Glomerular endothelial cell (primary cell): Measurements from ENCODE around the gene C2orf49. TPM values are rescaled to one million over a fixed set of nuclear protein-coding genes. Genes with fewer than 3 reads are reported as not detected.

Experiments used
- DNase-seq: peaks from one replicate; pipeline ENCODE4 v3.0.0-alpha.2; 2011; ENCODE audit warnings: low read depth, low spot score; ENCODE audit errors: extremely low read depth
- total RNA-seq: library from RNA; depleted of rRNA; stranded (reverse); fragments of >200 nt; gene quantifications from 2 replicates; pipeline ENCODE4 v1.2.3, GENCODE V29; 2015

The C2orf49 gene
- total RNA-seq, 1 donor from 2014 or later = 16.5 TPM

DNA sequence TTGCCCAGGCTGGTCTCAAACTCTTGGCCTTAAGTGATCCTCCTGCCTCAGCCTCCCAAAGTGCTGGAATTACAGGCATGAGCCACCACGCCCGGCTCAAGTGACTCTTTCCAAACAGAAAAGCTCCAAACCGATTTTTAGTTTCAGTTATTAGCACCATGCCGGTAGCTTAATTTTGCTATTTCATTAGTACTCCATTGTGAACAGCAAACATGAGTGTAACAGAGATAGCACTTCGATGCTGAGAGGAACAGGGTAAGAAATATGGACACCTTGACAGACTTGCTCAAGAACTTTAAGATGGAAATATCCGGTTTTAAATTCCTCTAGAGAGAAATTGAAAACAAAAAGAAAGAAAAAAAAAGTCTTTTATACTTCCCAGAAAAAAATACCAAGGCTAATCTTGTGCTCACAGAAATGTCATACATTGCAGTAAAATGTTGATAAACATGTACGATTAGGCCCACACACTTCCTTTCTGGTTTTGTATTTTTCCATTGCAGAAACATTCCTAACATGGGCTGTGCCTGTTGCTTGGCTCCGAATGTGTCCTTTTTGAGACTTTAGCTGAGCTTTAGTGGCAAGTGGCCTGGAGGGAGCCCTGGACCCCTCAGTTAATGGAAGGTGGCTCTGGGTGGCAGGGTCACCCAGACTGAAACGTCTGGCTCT lies 43.2 kb downstream of the C2orf49 start:
- no peak for DNase-seq

DNA sequence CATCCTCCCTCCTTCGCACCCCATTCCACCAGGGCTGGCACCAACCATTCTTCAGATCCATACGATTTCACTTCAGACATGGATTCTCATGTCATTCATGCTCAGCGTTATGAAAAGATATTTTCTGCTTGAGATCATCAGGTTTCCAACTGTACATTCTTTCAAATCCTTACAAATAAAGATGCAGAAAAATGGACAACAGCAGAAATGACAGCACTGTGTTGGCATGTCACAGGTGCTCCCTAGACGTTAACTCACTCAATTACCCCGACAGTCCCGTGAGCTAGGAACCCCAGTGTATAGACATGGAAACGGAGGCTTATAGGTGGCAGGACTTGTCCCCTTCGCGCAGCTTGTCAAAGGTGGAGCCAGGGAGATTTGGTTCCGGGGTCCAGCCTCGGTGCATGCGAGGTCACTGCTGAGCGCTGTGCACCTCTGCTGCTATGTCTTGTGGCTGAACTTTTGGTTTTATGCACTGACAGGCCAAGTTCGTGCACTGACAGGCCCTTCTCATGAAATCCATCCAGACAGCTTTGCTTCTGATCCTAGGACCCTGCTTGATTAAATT lies 43.8 kb downstream of the C2orf49 start:
- no peak for DNase-seq

DNA sequence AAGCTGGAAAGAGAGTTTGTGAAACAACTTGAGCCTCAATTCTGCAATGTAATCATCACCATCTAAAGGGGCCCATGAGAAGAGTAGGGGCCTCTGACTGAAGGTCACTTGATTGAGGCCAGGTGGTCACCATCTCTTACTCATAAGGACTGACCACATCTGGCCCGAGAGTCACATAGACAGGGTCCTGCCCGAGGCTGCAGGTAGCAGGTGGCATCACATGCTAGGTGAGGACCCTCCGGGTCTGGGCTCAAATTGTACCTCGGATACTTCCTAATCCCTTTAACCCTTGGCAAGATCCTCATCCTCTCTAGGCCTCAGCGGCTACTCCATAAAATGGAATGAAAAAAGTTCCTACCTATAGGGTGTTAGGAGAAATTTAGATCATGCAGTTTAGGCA lies 44.8 kb downstream of the C2orf49 start:
- DNase-seq = no peak

DNA sequence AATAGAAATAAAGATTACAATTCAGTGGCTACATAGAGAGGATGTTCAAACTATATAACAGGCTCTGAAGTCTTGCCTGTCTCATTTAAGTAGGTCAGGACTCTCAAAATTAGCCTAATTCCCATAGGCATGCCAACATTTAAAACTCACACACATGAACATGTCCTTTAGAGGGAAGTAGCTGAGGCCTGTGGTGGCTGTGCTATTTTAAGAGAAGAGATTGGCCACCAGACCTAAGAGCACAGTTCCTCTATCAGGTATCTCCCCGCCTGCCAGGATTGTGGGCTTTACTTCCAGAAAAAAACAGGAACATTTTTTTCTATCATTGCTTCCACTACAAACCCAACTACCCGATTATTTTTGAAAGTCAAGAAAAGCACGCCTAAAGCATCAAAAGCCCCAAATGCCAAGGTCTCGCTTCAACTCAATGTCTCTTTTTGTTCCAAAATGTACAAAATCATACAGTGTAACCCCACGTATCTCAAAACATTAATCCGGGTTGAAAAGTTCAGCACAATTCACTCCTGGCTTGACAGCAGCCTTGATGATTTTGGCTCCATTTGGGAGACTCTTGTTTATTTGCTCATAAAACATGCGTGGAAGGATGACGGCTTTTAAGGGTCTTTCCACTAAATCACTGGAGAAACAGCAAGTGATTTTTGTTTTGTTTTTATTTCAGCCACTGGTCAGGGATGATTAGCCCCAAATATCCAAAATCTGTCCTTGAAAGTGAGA lies 46.3 kb downstream of the C2orf49 start:
- no peak for DNase-seq

DNA sequence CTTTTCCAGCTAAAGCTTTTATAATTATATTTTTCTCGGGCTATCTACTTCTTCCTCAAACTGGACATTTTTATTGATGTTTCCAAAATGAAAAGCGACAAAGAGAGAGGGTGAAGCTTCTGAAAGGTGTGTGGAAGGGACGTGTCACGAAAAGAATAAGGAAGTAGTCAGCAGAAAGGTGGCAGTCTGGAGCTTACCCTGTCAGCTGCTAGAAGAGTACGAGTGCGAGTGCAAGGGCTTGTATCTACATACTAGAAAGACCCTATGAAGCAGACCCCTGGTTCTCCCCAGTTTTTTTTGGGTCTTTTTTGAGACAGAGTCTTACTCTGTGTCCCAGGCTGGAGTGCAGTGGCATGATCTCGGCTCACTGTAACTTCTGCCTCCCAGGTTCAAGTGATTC lies 46.9 kb downstream of the C2orf49 start:
- no peak for DNase-seq

DNA sequence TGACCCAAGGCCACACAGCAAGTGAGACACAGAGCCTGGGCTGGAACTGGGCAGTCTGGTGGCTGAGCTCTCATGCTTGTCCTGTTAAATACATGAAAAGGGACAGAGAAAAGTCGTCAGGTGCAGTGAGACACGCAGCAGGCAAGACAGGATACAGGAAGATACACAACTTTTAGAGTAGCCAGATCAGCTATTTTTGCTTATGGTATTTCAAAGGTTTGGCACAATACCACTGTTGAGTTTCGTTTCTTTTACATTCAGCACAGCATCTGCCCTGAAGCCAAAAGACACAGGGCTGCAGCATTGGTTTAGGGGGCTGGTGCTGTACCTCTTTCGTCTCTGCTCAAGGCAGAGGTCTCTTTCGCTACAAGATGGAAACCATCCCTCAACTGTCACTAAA lies 47.5 kb downstream of the C2orf49 start:
- DNase-seq = no peak

DNA sequence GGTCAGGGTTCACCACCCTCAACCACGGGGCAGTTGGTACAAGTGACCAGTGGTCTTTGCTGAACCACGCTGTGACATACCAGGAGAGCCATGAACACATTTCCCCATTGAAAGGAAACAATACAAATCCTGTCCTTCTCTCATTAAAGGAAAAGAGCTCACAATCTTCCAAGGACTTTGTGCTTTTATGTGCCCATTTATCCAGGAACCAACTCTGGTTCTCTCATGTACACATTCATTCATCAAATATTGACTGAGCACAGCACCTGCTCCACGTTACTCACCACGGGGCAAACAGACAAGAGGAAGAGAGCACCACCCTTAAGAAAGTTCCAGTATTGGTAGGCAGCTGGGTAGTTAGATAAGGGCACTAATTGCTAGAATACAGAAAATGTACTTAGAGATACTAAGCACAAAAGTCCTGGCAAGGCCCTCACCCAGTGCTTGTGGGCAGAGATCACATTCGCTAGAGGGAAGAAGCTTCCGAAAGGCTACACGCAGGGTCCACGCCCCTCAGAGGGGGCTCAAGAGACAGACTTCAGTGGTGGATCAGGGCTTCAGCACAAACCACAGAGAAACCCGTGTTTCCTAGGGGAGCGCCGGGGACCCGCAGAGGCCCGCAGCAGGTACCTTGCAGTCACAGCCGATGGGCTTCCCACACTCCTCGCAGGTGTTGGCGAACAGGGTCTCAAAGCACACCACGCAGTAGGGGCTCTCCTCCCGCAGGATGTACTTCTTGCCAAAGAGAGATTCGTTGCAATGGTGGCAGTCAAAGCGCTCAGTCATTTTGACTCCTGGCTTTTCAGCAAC lies 48.6 kb downstream of the C2orf49 start:
- no peak for DNase-seq

DNA sequence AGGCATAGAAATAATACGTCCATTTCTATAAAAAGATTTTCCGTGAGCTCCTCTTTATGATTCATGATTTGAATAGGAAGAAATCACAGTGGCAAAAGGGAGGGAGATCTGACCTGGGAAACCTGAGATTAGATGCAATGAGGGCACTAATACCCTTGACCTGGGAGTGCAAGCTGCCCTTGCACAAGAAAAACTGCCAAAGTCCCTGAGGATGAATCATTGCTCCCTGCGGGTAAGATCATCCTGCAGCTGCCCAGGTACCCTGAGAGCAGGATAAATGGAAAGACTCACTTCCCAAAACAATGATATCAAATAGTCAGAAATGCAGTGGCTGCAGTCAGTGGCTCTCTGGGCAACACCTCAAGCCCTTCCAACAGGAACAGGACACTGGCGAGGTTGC lies 49.9 kb downstream of the C2orf49 start:
- DNase-seq = no peak

DNA sequence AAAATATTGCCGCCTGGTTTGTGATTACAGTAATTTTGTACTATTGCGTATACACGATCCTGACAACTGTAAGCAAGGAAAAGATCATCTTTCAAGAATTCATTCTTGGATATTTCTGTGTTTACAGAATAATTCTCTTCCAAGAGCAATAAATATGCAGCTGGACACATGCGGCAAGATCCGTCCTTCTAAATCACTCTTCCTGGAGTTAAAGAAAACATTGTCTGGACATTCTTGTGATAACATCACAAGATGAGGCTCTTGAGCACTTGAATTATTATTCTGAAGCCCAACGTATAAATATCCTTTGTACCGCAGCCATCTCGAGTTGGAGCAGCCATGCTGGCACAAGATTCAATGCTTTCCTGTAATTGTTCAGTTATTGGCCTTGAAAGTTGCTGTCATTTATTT lies 51.6 kb downstream of the C2orf49 start:
- DNase-seq = peak; percentile 93

DNA sequence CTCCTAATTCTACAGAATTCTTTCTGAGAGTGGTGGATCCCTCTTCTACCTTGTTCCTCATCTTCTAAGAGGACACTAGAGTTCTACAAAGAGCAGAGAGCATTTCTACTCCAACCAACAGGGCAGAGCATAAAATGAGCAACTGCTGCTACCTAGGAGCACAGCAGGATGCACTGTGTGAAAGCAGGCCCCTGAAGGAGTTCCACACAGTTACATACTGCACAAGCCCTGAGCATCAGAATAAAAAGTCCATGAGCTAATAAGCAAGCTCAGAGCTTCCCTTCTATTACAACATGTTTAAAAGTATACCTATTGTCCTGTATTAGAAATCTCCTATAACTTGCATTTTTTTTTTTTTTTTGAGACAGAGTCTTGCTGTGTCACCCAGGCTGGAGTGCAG lies 53.1 kb downstream of the C2orf49 start:
- no peak for DNase-seq

DNA sequence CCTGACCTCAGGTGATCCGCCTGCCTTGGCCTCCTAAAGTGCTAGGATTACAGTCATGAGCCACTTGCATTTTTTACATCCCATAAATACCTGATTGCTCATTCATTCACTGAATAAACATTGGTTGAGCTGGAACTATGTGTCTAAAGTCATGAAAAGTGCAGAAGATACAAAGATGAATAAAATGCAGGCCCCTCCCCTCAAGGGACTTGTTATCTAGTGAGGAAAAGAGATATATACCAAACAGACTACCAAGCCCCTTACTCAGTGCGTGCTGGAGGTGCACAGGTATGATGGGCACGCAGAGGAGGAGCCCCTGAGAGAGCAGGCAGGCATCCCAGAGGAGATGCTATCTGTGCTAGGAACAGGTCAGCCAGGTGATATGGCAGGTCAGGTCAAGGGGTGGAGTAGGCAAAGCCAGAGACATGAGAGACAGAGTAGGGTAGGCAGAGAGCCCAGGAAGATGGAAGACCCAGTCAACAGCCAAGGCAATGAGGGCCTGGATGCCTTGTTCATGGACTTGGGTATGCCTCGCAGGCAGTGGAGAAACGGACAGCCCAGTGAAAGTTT lies 53.8 kb downstream of the C2orf49 start:
- DNase-seq = no peak

DNA sequence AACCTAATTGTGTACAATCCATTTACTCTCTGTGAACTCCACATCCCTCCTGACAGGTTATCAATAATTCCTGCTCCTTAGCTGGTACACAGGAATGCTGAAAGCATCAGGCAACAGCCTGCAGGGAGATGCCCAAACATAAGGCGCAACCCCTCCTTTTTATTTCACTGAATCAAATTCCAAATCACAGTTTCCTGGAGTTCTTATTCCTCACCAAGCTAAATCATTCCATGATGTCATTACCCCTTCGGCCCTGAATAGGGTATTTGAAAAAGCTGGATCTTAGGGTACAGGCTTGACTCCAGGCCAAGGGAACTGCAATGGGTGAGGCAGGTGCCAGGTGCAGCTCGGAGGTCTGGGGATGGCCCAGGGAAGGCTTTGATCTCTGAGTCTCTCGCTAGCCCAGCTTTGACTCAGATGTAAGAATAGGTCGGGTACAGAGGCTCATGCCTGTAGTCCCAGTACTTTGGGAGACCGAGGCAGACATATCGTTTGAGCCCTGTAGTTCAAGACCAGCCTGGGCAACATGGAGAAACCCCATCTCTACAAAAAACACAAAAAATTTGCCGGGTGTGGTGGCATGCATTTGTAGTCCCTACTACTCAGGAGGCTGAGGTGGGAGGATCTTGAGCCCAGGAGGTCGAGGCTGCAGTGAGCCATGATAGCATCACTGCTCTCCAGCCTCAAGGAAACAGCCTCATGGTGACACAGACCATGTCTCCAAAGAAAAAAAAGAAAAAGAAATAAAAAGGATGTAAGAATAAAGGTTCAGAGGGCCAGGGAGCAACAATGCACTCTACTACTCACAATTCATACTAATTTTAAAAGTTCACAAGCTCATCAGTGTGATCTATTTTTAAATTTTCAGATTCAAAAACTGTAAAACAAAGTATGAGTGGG lies 54.7 kb downstream of the C2orf49 start:
- no peak for DNase-seq

DNA sequence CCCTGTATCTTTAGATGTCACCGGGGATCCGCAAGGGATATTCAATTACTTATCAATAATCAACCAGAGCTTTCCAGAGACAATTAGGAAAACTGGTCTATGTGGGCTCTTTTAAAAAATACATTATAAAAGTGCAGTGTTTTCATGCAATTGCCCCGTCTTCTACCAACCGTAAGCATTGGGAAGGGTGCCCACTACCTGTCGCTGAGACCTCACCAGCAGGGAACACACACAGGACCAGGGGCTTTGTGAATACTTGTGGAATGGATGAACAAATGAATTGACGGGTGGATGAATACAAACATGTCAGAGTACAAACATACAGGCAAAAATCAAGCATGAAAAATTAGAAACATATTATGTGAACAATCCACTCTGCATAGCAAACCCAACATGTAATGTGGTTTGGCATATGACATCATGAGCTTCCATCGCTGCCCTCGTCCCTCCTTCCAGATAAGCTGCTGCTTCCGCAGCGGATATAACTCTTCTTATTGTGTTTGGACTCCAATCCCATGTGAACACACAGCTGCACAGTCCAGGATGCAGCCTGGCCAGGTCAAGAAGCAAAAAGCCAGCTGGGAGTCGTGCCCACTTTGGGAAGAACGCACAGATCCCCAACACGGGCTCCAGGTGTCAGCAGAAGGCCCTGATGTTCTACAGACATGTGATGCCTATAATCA lies 56.2 kb downstream of the C2orf49 start:
- DNase-seq = no peak

DNA sequence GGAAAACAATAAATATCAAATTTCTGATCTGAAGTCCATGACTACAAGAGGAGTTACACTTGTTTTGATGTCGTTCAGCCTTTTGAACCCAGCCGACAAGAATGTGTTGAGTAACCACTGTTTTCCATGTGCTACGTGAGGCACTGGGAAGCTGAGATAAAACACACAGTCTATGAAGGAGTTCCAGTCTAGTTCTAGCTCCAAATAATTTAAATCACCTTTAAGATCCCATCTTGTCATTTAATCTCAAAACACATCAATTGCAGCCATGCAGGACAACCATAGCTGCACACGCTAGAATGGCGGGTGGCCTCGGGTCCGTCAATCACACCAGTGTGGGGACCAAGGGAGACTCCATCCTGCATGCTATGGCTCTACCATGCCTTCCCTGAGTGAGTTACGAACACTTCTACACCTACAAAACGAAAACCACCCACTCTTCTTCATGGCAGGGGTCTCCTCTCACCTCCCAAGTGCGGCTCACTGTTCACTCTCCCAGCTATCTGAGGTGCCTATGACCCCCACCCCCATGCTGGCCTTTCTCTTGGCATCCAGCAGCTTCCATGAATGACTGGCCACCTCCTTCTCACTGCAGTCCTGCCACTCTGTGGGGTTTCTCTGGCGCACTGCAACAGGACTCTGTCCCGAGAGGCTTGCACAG lies 57.7 kb downstream of the C2orf49 start:
- no peak for DNase-seq

DNA sequence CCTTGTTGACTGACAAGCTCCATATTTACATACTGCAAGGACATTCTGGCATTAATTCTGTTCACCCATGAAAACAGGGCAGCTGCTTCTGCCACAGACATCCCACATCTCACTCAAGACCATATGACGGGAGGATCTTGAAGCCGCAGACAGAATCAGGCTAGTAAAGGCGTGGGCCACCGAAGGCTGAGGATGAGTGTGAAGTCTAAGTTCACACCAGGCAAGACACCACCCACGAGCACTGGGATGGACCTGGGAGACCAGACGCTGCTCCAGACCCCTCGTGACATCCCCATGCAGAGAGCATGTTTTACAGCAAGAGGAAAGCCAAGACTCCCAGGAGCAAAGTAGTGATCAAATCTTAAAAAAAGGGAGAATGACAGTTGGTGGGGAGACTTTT lies 58.4 kb downstream of the C2orf49 start:
- DNase-seq = no peak

DNA sequence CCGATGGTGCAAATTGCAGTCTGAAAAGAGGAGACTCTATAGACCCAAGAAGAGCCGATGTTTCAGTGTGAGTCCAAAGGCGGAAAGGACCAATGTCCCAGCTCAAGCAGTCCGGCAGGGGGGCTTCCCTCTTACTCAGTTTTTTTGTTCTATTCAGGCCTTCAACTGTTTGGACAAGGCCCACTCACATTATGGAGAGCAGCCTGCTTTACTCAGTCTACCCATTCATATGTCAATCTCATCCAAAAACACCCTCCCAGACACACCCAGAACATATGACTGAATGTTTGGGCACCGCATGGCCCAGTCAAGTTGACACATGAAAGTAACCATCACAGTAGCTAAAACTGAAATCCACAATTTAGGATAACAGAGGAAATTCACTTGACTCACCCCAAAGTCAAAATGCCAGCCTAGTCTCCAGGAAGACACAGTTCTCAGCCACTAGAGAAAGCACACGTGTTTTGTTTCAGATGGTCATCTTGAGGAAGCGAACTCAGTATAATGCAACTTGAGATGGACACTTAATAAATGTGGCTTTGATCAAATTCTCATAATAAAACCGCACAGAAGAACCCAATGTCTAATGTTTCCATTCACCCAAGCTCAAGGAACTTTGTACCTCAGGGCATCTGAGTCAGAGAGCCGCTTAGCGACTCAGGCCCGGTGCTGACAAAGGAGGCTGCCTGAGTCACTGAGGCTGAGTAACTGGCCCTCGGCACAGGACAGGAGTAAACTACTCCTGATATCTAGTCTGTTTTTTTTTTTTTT lies 59.1 kb downstream of the C2orf49 start:
- peak; percentile 79 for DNase-seq

DNA sequence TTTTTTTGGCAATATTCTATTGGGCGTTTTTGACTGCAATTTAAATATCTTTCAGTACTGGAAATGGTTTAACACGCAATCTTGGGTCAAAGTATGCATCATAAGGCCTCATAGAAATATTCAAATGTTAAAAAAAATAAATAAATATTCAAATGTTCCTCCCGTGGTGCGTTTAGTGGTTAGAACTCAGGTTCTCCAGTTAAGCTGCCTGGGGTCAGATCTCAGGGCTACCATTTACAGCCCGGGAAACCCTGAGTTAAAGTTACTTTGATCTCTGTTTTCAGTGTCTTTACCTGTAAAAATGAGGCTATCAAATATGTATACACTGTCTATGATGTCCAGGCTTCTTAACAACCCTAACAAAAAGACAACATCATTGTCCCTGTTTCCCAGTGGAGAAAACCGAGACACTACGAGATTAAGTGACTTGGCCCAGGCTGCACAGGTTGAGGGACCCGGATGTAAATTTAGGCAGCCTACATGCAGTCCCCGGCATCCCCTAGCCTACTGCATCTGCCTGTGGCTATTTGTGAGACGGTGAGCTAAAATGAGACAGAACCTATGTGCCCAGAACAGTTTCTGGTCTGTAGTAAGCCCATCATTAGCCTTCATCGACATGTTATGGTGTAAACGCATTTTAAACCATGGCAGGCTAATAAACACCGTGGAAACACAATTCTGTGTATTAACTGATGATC lies 59.8 kb downstream of the C2orf49 start:
- DNase-seq = no peak

DNA sequence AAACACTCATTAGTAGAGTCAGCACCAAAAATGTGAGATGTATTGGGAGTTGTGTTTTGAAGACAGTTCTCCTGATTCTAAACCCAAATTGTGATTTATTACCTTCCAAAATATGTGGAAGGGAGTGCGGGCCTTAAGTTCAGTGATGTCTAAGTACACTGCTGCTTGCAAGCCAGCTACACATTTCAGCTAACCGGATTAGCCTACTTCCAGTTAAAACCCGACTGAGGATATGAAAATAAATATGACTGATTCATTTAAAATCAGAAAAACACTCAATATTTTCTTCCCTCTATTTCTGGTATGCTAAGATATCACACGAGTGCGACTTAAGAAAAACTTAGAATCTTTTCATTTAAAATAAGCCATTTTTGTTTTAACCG lies 60.6 kb downstream of the C2orf49 start:
- DNase-seq = no peak
